Subcutaneous abdominal adipose tissue (tissue), 5 donors: ENCODE data around the gene SESN2.
A peak's percentile ranks its signal among the peaks of the same experiment; 100 is the strongest.

Source experiments
- H3K27ac ChIP-seq: one replicate; pipeline ENCODE4 v1.7.0; 2013; ENCODE audit warnings: low read depth, mild to moderate bottlenecking, inconsistent platforms, low read length, moderate library complexity
- H3K27me3 ChIP-seq, 5 donors: one replicate each; pipeline ENCODE4 v1.7.0; 2013; ENCODE audit warnings: low read length in 5 of 5, inconsistent platforms in 1 of 5; ENCODE audit not compliant: control insufficient read depth in 5 of 5, insufficient read depth in 4 of 5
- H3K36me3 ChIP-seq, 5 donors: one replicate each; pipeline ENCODE4 v1.7.0; 2013; ENCODE audit warnings: low read length in 5 of 5; ENCODE audit not compliant: control insufficient read depth in 5 of 5, insufficient read depth in 5 of 5
- H3K4me1 ChIP-seq, 5 donors: one replicate each; pipeline ENCODE4 v1.7.0; 2013; ENCODE audit warnings: low read length in 5 of 5, mild to moderate bottlenecking in 3 of 5, moderate library complexity in 1 of 5; ENCODE audit not compliant: control insufficient read depth in 5 of 5, insufficient read depth in 5 of 5
- H3K4me3 ChIP-seq, 5 donors: one replicate each; pipeline ENCODE4 v1.7.0; 2013; ENCODE audit warnings: low read length in 5 of 5, low read depth in 1 of 5
- H3K9ac ChIP-seq, 5 donors: one replicate each; pipeline ENCODE4 v1.7.0; 2013; ENCODE audit warnings: low read length in 5 of 5, mild to moderate bottlenecking in 4 of 5, moderate library complexity in 3 of 5
- H3K9me3 ChIP-seq, 5 donors: one replicate each; pipeline ENCODE4 v1.7.0; 2013; ENCODE audit warnings: low read length in 5 of 5; ENCODE audit not compliant: control insufficient read depth in 5 of 5
- donor health status: healthy.
- donor health status: healthy.
- donor health status: healthy.
- donor health status: healthy.
- donor health status: healthy.

SESN2 gene

DNA sequence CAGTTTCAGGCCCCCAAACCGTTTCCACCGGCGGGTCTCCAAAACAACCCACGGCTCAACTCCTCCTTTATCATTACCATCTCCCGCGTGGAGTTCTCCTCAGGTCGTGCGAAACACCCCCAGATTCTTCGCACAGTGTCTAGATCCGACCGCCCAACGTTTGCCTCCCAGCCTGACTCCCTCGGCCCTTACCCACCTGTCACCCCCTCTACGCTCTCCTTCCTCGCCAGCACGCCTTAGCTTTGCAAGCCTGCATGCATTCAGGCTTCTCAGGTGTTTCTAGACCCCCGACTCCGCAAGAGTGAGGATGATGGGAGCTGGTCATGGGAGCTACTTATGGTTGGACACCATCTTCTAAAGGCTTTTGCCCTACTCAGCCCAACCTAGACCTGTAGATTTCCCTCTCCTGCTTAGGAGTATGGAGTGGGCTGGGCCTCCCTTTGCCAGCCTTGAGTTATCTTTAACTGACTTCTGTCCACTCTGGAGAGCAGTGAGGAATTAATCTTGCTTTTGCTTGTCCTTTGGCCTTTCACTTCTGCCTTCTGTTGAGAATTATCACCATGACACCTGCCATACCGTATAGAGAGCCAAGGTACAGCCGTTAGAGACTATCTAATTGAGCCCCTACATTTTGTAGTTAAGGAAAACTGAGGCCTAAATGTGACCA lies 22.5 kb upstream of the SESN2 start:
- H3K27me3 ChIP-seq: no peaks in the 10 kb centered on the region
- no peaks in the 10 kb centered on the region for H3K9me3 ChIP-seq
- peaks cover 0 to 7% (median 4%) of the 10 kb centered on the region in 5 donors for H3K36me3 ChIP-seq
- peak overlapping the region; percentile 69 to 91 (median 87) for H3K9ac ChIP-seq
- peak overlapping the region; percentile 92 to 99 (median 95) for H3K4me3 ChIP-seq
- H3K27ac ChIP-seq: peak overlapping the region; percentile 77
- peaks cover 6 to 37% (median 25%) of the 10 kb centered on the region in 5 donors for H3K4me1 ChIP-seq

DNA sequence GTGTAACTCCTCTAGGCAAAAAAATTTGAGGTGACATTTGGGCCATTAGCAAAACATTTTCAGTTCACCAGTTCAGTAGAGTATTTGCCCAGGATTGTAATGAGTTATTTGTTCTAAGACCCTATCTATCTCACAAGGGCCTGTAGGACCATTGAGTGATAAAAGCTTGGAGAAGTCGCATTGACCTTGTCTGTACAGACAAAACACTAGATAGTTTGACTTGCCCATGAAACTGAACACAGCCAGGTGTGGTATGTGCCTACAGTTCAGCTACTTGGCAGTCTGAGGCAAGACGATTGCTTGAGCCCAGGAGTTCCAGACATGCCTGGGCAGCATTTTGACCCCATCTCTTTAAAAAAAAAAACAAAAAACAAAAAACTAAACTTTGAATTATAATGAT lies 20.3 kb upstream of the SESN2 start:
- no peaks in the 10 kb centered on the region for H3K27me3 ChIP-seq
- no peaks in the 10 kb centered on the region for H3K9me3 ChIP-seq
- peaks cover 6 to 25% (median 17%) of the 10 kb centered on the region in 5 donors for H3K4me1 ChIP-seq
- H3K4me3 ChIP-seq: no peak overlapping the region
- no peak overlapping the region for H3K27ac ChIP-seq
- no peak overlapping the region for H3K9ac ChIP-seq
- H3K36me3 ChIP-seq: peaks cover 0 to 7% (median 4%) of the 10 kb centered on the region in 5 donors

DNA sequence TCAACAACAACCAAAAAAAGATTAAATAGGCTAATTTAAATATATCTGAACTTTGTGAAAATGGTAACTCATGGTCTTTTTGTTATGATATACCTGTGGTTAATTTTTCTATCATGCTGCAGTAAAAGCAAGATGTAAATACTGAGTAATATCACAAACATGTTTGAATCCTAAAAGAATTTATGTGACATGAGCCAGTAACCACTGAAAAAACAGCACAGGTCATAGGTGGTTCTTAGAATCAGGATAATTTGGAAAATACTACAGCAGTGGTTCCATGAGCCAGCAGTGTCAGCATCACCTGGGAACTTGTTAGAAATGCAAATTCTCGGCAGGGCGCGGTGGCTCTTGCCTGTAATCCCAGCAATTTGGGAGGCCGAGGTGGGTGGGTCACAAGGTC lies 19.3 kb upstream of the SESN2 start:
- Histone ChIP-seq H3K4me1 (peaks cover 6 to 24% (median 17%) of the 10 kb centered on the region in 5 donors), H3K27me3 (no peaks in the 10 kb centered on the region), H3K36me3 (peaks cover 0 to 7% (median 4%) of the 10 kb centered on the region in 5 donors), H3K9ac (no peak overlapping the region), H3K4me3 (no peak overlapping the region), H3K9me3 (no peaks in the 10 kb centered on the region), H3K27ac (no peak overlapping the region)

DNA sequence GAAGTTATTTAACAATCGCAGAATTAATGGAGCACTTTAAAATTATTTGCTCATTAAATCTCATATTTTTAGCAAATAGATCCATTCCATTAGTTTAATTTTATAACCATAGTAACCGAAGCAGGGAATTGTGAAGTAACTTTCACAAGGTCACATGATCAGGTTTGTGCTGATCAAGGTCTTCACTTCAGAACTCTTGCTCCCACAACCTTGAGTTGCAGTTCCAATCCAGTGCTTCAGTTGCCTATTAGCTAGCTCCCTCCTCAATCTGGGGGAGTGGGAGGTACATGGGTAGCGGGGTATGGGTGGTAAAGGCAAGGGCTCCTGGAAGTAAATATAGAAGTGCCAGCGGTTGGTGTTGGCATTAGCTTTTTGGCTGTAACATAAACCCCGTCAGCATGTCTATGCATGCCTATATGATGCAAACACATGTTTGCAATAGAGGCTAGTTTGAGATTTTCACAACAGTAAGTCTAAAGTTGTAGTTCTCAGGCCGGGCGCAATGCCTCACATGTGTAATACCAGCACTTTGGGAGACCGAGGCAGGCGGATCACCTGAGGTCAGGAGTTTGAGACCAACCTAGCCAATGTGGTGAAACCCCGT lies 17.6 kb upstream of the SESN2 start:
- no peaks in the 10 kb centered on the region for H3K9me3 ChIP-seq
- peaks cover 0 to 7% (median 4%) of the 10 kb centered on the region in 5 donors for H3K36me3 ChIP-seq
- no peak overlapping the region for H3K27ac ChIP-seq
- peaks cover 5 to 16% (median 13%) of the 10 kb centered on the region in 5 donors for H3K4me1 ChIP-seq
- H3K4me3 ChIP-seq: no peak overlapping the region
- no peak overlapping the region for H3K9ac ChIP-seq
- no peaks in the 10 kb centered on the region for H3K27me3 ChIP-seq

DNA sequence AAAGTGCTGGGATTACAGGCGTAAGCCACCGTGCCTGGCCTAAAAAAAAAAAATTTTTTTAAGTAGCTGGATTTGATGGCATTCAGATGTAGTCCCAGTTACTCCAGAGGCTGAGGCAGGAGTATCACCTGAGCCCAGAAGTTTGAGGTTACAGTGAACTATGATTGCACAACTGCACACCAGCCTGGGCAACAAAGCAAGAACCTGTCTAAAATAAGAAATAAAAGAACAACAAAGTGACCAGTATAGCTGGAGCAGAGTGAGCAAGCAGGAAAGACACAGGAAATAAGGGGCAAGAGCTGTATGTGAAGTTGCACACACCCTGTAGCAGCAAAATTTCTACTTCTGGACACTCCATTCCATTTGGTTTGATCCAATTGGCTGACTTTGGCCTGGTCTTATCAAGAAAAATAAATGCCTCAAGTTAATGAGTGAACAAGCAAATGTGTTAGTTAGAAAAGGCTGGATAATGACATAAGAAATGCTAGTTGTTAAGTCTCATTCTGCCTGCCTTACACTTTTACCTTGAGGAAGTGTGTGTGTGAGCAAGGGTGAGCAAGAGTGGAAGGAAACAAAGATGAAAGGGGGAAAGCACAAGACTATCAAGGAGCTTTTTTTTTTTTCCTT lies 15.5 kb upstream of the SESN2 start:
- Histone ChIP-seq H3K27me3 (no peaks in the 10 kb centered on the region), H3K27ac (no peak overlapping the region), H3K4me3 (no peak overlapping the region), H3K36me3 (no peaks in the 10 kb centered on the region), H3K9ac (no peak overlapping the region), H3K4me1 (peaks cover 6 to 23% (median 22%) of the 10 kb centered on the region in 5 donors), H3K9me3 (no peaks in the 10 kb centered on the region)

DNA sequence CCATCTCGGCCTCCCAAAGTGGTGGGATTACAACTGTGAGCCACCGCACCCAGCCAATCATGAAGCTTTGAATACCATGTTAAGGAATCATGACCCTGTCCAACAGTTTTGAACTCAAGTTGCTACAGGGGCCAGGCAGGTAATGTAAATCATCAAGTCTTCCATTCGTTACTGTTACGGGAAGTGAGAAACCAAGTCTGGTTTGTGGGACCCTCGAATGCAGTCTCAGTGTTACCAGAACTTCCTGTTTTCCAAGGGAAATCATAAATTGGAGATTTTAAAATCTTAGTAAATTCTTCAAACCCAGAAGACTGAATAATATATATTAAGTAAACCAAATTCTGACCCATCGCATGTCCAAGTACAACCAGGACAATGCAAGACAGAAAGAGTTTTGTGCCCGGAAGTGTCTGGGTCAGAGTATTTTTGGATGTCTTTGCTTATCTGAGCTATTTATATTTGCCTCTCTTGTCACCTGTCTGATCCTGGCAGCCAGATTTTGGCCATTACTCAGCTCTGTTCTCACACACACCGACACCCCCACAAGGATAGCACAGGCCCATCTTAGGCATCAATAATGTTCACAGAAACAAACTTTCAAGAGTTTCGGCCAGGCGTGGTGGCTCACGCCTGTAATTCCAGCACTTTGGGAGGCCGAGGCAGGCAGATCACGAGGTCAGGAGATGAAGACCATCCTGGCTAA lies 14.6 kb upstream of the SESN2 start:
- no peak overlapping the region for H3K9ac ChIP-seq
- H3K27ac ChIP-seq: no peak overlapping the region
- peaks cover 6 to 32% (median 30%) of the 10 kb centered on the region in 5 donors for H3K4me1 ChIP-seq

DNA sequence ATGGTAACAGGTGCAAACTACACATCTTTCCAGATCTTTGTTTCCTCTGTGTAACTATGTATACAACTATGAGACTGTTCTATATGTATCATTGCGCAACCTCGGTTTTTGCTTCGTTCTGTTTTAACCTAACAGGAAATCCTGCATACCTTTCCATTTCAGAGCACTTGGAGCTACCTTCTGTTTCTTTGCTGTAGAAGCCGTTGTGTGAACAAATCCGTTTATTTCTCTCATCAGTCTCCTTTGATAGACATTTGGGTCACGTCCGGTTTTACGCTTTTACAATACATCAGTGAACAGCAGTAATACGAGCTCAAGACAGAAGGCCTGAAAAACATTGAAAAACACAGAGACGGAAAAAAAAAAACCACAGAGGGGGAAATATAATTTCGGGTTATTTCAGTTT lies 12.9 kb upstream of the SESN2 start:
- peak overlapping the region; percentile 58 to 75 (median 60) for H3K4me3 ChIP-seq
- H3K4me1 ChIP-seq: peaks cover 7 to 41% (median 38%) of the 10 kb centered on the region in 5 donors
- peak overlapping the region in 3 of 5 donors; percentile 21 to 71 (median 64) for H3K9ac ChIP-seq

More for the DNA sequence above, 14.6 kb upstream of the SESN2 start:
- H3K36me3 ChIP-seq: no peaks in the 10 kb centered on the region
- H3K27me3 ChIP-seq: no peaks in the 10 kb centered on the region
- no peak overlapping the region for H3K4me3 ChIP-seq
- no peaks in the 10 kb centered on the region for H3K9me3 ChIP-seq

DNA sequence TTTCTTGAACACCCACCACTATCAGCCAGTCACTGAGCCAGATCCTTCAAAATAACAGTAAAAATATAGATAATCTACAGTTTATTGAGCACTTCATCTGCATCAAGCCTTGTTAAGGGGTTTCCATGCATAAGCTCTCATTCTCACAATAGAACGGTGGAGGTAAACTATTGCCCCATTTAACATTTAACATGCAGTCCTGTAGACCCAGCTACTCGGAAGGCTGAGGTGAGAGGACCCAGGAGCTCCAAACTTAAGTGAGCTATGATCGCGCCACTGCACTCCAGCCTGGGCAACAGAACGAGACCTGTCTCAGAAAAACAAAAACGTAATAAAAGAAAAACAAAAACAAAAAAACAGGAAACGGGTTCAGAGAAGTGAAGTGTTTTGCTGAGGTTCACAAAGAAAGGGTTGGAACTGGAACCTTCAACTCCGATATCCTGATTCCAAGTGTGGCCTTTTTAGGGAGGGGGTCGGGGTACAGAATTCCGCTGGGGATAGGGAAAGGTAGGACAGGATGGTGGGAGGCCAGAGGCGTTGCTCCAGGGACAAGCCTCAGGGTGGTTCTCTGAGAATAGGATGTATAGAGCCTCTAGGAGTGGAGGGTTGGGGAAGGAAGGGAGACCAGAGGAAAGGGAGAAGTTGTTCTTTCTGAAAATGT lies 11.6 kb upstream of the SESN2 start:
- peak overlapping the region in 4 of 5 donors; percentile 57 to 72 (median 64) for H3K4me3 ChIP-seq
- H3K36me3 ChIP-seq: no peaks in the 10 kb centered on the region
- no peaks in the 10 kb centered on the region for H3K27me3 ChIP-seq
- H3K4me1 ChIP-seq: peaks cover 7 to 47% (median 40%) of the 10 kb centered on the region in 5 donors
- peak overlapping the region; percentile 84 for H3K27ac ChIP-seq
- H3K9ac ChIP-seq: peak overlapping the region; percentile 9 to 76 (median 34)
- H3K9me3 ChIP-seq: no peaks in the 10 kb centered on the region

More for the DNA sequence above, 12.9 kb upstream of the SESN2 start:
- Histone ChIP-seq H3K27me3 (no peaks in the 10 kb centered on the region), H3K9me3 (no peaks in the 10 kb centered on the region), H3K27ac (peak overlapping the region; percentile 29), H3K36me3 (no peaks in the 10 kb centered on the region)

DNA sequence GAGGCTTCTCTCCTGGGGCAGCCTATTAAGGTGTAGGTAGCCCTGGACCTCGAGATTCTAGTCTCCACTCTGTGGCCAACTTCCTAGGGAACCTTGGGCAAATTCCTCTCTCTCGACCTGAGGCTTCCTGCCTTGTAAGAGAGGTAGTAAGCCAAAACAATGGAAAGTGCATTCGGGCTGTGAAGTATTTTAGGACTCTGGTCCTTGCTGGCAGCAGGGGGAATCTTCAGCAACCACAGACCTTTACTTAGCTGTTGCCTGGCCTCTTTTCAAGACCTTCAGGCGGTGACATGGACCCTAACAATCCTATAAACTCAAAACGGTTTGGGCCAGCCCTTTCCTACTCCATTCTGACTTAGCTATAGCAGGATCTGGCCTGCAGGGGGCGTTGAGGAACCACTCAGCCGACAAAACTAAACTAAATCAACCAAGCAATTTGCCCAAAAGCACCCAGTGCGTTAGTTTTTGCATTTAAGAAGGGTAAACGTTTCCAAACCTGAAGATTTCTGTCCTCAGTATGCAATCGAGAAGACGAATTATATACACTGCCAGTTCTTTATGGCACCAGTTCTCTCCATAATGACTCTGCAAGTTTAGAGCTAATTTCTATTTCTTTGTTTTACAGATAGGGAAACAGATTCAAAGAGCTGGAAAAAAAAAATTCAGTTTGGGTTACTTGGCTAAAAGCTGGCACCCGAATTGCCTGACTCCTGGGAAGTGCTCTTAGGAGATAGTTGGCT lies 10.9 kb upstream of the SESN2 start:
- no peaks in the 10 kb centered on the region for H3K9me3 ChIP-seq
- H3K27ac ChIP-seq: peak overlapping the region; percentile 84
- peaks cover 7 to 47% (median 40%) of the 10 kb centered on the region in 5 donors for H3K4me1 ChIP-seq
- H3K27me3 ChIP-seq: no peaks in the 10 kb centered on the region
- peak overlapping the region in 2 of 5 donors; percentile 23 to 44 for H3K4me3 ChIP-seq
- H3K9ac ChIP-seq: peak overlapping the region; percentile 21 to 53 (median 42)
- H3K36me3 ChIP-seq: no peaks in the 10 kb centered on the region
